HG03045 (cell line): ENCODE measurements around the gene PDE2A.
"Not testable (repeated sequence)": the region's sequence is repeated elsewhere in the genome, so short reads cannot be mapped to it uniquely, and the experiment has no call there.

Experiments
- ATAC-seq: cut with Tn5 transposase; IDR thresholded peaks from one replicate; pipeline ENCODE4 v1.9.1; 2021; ENCODE audit warnings: mild to moderate bottlenecking, moderate library complexity; ENCODE audit not compliant: unreplicated experiment

The PDE2A gene

DNA sequence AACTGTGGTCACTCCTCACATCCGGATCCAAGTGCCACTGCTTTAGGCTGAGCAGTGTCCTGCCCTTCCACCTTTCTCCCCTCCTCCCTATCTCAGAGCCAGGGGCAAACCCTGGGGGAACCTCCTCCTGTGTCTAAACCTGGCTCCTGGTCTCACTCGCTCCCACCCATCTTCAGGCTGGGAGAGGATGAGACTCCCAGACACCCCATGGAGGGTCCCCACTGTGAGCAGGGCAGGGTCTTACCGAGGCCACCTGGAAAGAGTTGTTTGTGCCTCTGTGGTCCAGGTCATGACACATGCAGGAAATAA is 93.6 kb downstream of the PDE2A start:
- no peak for ATAC-seq

DNA sequence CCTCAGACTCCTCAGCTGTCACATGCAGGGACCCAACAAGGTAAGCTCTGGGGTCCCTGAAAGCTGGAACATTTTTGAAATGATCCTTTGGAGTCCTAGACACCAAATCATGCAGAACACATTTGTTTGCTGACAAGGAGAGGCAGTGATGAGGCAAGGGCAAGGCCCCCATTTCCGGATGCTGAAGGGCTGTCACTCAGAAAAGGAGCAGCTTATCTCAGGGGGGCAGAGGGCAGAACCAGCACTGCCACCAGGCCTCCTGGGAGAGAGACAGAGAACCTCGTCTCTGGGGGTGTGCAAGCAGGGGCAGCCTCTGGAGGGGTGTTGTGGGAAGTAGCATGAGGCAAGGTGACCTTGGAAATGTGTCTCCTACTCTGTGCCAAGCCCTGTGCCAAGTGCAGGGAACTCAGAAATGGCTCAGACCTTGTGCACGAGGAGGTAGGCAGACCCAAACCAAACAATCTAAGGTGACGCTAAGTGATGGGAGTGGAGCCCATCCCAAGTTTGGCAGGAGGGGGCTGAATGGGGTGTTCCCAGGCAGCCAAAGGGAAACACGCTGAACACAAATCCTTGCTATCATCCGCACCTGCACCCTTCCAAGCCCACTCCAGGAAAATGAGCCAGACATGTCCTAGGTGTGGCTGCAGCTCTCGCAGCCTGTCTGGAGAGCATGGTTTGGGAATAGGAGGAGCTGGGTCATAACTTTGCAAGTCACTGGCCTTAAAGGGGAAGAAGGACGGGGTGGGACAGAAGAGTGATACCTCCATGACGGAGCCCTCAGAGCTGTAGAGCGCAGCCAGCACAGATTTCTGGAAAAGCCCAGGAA is 94.2 kb downstream of the PDE2A start:
- ATAC-seq, result no peak

DNA sequence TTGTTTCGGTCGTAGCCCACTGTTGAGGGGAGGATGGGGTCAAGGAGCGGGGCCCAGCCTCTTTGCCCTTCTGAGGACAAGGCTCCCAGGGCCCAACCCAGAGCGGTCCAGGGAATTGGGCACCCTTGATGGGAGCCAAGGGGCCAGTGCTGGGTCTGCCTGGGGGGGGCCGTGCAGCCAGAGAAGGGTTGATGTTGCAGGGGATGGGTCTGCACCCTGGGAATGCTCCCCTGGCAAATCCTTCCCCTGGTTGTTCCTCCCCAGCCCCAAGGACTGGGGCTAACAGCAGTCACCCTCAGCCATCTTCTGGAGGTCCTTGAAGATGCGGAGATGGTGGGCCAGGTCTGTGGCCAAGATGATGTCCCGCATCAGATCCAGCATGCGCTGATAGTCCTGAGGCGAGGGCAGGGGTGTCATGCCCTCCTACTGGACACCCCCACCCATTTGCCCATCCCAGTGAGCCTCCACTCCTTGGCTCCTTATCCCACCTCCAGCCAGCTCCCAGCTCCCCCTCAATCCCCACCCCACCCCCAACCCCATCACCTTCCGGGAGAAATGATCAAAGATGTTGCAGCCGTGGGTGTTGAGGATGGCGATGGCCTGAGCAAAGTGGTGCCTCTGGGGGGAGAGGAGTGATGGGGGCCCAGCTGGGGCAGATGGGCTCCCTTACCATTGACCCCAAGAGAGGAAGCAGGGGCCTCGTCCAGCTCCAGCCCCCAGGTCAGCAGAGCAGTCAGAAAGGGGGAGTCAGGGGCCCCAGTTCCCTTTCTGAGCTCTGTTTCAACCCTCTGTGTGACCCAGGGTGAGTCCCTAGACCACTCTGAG is 95.0 kb downstream of the PDE2A start:
- no peak for ATAC-seq

DNA sequence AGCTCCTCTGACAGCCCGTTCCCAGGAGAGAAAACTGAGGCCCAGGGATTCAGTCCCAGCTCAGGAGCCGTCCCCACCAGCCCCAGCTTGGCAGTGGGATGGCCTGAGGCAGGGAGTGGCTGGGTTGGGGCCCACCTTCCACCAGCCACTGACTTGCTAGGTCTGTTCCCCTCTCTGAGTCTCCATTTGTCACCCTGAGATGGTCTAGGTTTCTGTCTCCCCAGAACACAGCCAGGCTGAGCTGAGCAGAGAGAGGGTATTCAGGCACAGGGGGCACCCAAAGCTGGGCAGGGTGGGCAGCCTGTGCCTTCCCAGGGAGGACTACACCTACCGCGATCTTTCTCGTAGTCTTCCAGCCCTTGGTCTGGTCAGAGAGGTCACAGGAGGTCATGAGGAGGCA is 95.7 kb downstream of the PDE2A start:
- no peak for ATAC-seq

DNA sequence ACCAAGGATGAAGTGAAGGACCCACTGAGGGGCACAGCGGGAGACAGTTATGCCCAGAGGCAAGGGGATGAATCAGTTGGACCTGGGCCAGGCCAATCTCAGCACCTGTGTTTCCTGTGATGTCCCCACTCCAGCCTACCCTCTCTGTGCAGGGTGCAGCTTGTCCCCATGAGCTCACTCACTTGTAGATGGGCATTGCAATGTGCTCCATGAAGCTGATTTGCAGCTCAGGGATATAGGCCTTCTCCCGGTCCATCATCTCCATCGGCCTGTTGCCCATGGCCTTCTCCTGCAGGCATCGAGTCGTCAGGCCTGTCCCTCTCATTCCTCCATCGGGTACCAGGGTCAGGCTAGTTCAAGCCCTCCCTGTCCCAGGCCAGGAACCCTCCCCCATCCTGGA is 96.2 kb downstream of the PDE2A start:
- ATAC-seq, result no peak

DNA sequence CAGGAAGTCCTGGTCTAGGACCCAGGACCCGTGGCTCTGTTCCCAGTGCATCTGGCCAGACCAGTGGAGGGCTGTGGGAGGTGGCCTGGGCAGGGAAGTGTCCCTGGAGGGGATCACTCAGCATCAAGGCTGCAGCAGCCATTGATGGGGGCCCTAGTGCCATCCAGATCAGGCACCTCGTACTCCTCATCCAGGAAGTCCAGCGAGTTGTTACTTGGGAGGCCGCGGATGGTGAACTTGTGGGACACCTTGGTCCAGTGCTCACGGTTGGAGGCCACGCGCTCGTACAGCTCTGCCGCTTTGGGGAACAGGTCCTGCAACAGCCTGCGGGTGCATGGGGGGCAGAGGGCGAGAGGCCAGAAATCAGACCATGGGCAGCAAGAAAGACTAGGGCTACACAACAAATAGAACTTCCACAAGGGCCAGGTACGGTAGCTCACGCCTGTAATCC is 96.9 kb downstream of the PDE2A start:
- no peak for ATAC-seq

DNA sequence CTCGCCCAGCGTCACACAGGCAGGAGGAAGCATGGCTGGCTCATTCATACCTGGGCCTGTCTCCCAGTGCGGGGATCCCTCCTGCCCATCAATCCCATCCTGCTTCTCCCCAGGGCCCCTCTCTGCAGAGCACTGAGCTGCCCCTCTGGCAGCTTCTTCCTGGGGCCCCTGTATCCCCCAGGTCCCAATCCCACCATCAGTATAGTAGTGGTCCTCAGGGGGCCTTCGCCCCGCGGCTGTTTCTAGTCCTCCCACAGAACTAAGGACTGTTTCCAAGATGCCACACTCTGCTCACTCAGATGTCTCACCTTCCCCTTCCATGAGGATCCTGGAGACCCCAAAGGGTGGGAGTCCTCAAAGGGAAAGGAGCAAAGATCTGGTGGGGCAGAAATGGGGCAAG is 97.6 kb downstream of the PDE2A start:
- ATAC-seq, result no peak

DNA sequence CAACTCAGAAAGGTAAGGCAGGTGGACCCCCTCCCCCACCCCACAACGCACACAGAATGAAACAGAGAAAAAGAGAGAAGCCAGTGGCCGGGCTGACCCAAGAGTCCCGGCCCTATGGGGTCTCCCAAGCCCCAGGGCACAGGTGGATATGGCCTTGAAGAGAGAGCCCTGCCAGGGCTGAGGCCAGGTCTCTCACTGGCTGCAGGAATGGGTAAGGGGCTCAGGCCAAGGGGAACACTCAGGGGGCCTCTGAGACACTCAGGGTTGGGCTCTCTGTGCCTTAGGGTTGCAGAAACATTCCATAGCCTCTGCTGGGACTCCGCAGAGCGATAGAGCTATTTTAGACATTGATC is 98.0 kb downstream of the PDE2A start:
- no peak for ATAC-seq

DNA sequence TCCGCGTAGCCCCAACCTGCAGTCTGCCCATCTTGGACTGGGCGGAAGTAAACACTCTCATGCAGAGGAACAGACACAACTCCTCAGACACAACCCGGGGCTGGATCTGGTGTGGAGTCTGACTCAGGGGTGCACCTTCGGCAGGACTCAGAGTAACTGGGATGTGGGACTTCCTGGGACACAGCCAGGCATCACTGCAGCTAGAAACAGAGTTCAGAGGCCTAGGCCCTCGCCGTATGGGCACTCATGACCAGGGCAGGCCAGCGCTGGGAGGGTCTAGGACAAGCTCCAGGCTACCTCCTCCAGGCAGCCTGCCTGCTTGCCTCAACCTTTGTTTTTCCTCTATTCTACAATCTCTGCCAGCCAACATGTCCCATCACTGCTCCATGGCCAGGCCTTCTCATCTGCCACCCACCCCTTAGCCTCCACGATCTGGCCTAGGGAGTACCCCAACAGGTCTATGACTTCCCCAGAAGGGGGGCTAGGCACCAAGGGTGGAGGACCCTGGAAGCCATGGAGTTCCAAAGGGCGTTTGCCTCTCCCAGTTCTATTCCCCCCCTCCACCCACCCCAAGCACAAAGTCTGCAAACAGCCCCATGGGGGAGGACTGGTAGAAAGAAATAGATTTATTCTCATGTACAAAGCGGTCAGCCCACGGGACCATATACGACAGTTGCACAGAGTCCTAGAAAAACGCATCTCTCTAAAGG is 98.5 kb downstream of the PDE2A start:
- ATAC-seq, result no peak

DNA sequence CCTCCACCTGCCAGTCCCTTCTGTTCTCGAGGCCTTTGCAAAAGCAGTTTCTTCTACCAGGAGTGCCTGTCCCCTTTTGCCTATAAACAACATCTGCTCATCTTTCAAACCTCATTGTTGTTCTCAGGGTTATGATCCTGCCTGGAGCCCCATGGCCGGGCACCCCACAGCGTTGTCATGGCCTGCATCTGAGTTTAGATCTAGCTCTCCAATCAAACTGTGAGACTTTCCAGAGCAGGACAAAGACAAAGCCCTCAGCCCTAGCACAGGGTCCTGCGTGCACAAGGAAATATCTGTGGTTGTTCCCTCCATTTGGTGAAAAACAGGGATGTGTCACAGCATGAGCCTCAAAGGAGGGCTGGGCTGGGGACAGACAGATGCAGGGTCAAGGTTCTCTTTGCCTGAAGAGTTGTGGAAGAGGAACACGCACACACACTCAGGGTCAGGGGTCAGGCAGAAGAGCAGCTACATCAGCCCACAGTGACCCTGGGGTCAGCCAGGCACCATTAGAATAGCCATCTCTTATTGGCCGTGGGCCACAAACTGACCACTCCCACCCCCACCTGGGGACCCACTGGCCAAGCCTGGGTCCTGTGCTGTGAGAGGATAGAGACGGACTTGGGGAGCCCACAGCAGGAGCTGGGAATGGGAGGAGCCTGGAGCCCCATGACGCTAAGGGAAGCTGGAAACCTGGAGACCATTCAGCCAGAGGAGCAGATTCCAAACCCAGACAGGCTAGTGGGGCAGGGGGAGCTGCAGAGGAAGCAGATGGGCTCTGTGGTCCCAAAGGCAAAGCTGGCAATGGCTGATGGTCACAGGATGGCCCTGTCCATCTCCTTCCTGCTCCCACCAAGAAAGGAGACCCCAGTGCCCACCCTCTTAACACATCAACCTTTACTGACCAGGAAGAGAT is 99.4 kb downstream of the PDE2A start:
- no peak for ATAC-seq

DNA sequence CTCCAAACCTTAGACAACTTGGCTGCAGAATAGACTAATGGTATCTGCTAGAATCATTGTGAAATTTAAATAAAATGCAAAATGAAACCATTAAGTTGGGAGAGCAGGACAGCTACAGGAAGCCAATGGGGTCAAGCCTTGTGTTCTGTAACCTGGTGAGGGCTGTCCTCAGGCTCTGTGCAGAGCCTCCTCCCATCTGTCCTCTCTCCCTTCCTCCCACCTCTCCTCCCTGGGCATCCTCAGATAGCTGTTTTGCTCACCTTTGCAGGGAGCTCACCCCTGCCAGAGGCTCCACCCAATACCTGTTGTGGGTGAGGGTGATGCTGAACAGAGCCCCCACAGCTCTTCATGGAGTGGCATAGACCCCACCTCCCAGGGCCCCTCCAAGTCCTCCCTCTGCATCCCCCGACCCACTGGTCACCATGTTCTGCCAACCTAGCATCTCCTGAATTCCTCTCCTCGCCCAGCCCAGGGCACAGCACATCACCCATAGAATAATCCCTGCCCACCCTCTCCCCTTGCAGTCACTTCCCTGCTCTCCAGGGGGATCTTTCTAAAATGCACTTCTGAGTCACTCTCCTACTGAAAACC is 100.3 kb downstream of the PDE2A start:
- no peak for ATAC-seq

DNA sequence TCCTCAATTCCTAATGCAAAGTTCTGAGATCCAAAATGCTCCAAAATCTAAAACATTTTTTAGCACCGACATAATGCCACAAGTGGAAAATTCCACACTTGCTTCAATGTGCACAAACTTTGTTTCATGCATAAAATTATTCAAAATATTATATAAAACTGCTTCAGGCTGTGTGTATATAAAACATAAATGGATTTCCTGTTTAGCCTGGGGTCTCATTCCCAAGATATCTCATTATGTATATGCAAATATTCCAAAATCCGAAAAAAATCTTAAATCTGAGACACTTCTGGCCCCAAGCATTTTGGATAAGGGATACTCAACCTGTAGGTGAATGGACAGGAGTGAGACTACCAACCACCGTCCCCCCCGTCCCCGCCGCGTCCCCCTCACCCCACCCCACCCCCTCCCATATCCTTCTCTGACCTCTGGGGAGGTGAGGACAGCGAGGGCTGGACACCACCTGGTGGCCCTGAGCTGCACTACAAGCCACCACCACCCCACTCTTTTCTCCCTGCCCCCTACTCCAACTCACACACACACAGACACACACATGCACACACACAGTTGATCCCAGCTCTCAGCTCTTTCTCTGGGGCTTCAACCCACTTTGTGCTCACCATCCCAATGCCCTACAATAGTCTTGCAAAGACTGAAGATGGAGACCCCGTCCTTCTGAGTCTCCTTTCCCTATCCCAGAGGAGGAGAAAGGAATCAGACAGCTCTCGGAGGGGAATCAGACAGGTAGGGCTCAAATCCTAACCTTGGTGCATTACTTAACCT is 101.0 kb downstream of the PDE2A start:
- ATAC-seq, result no peak

DNA sequence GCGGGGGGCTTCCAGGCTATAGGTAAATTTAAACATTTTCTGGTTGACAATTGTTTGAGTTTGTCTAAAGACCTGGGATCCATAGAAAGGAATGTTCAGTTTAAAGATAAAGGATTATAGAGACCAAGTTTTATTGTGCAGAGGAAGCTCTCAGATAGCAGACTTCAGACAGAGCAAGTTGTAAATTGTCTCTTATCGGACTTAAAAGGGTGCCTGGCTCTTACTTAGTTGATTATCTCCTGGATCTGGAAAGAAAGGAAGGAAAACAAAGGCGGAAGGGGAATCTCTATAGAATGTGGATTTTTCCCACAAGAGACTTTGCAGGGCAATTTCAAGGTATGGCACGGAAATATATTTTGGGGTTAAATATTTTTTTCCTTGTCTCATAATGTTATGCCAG is 101.7 kb downstream of the PDE2A start:
- ATAC-seq, result not testable (repeated sequence)

DNA sequence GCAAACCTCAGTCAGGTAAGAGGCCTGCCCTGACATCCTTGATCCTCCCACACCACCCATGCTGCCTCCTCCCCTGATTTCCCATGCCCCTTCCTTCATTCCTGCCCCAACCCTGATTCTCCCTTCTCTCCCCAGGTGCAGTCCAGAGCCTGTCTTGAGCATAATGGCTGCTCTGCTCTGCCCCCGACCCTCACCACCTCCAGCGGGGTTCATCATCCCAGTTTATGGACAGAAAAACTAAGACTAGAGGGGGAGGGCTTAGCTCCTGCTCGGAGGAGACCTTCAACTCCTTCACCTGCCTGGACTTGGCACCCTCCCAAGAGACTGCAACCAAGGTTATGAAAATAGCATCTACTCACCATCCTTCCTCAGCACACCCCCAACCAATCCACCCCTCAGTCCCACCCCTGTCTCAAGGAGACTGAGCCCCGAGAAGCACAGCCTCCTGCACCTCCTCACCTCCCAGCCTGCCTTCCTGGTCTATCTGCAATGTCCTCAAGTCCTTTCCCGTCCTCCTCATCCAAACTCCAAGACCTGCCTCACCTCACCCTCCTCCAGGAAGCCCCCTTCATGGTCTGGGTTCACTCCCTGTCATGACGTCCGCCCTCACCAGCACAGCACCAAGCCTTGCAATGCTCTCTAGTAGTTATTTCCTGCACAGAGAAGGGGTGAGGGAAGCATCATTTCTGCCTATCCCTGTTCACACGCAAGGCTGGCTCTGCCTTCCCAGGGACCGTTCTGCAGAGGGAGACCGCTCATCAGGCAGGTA is 103.1 kb downstream of the PDE2A start:
- ATAC-seq, result no peak

DNA sequence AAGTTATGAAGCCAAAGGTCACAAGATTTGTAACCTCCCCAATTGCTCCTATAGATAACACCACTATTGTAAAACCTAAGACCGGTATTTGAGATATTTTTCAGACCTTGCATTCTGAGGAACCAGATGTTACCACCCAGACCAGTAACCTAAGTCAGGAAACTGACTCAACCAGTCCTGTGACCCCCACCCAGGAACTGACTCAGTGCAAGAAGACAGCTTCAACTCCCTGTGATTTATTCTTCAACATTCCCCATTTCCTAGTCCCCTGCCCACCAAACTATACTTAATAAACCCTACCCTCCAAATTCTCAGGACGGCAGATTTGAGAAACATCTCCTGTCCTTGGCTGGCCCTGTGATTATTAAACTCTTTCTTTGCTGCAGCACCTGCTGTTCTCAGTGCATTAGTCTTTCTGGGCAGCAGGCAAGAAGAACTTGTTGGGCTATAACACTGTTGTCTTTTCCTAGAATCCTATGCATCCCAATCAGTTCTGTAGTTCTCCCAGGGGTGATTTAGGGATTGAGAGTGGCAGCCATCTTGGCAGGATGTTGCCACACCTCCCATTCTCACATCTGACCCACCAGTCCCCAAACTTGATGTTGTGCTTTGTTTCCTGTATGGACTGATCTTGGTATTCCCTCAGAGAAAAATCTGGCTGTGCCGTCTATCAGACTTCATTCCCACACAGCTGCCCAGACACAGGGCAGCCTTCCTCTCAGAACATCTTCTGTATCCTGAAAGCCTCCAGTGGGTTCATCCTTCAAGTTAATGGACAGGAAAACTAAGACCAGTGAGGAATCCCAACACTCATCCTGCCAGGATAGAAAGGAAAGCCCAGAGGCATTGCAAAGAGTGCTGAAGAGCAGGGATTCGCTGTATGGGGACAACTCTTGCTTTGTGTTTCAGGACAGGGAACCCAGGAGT is 104.0 kb downstream of the PDE2A start:
- ATAC-seq, result no peak

DNA sequence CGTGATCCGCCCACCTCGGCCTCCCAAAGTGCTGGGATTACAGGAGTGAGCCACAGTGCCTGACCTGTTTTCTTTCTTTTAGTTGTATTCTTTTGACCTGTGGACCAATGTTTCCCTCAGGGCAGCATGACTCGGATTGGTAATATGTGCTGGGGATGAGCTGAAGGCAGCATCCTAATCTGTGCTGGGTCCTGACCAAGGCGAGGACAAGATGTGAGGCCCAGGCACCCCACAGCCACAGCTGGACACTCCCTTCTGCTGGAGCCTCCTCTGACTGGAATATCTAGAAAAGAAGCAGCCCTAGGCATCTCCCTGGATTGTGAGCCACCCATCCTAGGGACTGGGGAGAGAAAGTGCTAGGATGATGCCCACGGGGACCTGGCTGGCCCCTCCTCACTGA is 105.4 kb downstream of the PDE2A start:
- no peak for ATAC-seq

DNA sequence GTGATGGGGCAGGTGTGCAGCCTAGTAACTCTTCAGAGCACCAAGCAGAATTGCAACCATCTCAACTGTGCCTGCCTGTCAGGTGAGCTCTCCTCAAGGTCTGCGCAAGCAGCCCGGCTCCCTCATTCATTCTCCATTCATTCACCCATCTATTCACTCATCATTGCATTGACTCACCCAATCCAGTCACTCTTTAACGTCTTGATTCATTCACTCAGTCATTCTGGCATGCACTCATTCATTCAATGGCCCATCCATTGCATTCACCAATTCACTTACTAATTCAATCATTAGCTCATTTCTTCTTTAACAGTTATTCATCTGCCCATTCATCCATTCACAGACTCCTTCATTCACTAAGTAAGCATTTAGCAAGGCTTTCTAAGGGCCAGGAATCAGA is 111.8 kb downstream of the PDE2A start:
- no peak for ATAC-seq

DNA sequence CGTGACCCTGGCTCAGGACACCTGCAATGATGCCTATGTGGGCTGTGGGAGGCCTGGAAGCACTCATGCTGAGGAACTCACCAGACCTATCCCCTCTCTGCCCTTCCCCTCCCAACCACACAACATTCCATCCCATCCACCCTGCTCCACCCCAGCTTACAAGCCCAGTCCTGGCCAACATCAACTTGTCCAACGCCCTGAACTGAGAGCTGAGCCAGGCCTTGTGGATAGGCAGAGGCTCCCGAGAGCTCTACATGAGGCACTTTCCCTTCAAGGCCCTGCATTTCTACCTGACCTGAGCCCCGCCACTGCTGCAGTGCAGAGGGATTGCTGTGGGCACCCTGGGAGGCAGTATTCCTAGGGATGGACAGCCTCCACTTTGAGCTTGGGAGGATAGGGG is 112.4 kb downstream of the PDE2A start:
- no peak for ATAC-seq
